NT2/D1 (cell line): Measurements from ENCODE around the gene DPP3.

Source experiments
- SUZ12 ChIP-seq: IDR thresholded peaks from 2 replicates; pipeline ENCODE4 v1.6.1; 2011; ENCODE audit not compliant: insufficient read length, insufficient read depth; ENCODE audit errors: extremely low read depth
- YY1 ChIP-seq: IDR thresholded peaks from 2 replicates; pipeline ENCODE4 v1.6.1; 2011; ENCODE audit not compliant: insufficient read length, insufficient read depth
- ZNF274 ChIP-seq: IDR thresholded peaks from 2 replicates; pipeline ENCODE4 v1.6.1; 2011; ENCODE audit warnings: mild to moderate bottlenecking, low read depth, low read length

DNA sequence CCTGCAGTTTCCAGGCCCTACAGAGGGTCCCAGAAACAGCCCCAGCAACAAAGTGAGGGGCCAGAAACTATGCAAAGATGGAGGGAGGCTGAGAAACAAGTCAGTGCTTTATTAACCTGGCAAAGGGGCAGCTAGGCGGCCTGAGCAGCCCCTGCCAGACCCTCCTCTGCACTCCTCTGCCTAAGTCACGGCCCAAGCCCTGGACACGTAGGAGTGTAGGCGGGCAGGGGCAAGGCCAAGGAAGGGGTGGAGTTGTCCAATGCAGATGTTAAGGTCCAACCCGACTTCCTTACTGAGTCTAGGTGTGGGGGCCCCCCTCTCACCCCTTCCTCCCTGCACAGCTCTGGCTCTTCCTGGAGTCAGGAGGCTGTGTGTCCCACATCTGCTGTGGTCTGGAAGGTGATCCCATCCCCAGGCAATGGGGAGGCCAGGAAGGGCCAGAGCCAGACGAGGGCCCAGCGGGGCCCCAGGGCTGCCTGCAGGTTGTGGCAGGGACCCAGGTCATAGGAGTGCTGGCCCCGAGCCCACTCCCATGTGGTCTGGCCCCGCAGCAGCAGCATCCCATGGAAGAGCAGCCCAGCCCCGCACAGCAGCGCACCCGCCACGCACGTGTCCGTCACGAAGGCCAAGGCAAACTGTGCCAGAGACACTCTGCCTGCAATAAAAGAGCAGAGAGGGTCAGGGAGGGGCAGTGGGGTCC lies 59.1 kb downstream of the DPP3 start:
- TF ChIP-seq YY1 (no peak), SUZ12 (no peak), ZNF274 (no peak)
